Thymus (tissue), 11 donors: Measurements from ENCODE around the gene ZMIZ1. TPM values are rescaled to one million over a fixed set of nuclear protein-coding genes. Genes with fewer than 3 reads are reported as not detected.

ENCODE experiments used
- DNase-seq, 9 donors: peaks; one replicate each; pipeline ENCODE4 v3.0.0-alpha.2; 2013; ENCODE audit warnings: low spot score in 9 of 9, low read depth in 6 of 9, missing footprints in 1 of 9
- H3K27ac ChIP-seq, 2 donors: one replicate each; pipeline ENCODE4 v1.5.1; 2013; ENCODE audit warnings: control low read depth in 1 of 2, low read depth in 1 of 2, low read length in 1 of 2, mild to moderate bottlenecking in 1 of 2, moderate library complexity in 1 of 2
- H3K27me3 ChIP-seq, 2 donors: one replicate each; pipeline ENCODE4 v1.5.1; 2013; ENCODE audit warnings: low read length in 1 of 2; ENCODE audit not compliant: control insufficient read depth in 2 of 2, insufficient read depth in 1 of 2
- H3K36me3 ChIP-seq, 2 donors: one replicate each; pipeline ENCODE4 v1.5.1; 2013; ENCODE audit warnings: low read length in 1 of 2, mild to moderate bottlenecking in 1 of 2, moderate library complexity in 1 of 2; ENCODE audit not compliant: control insufficient read depth in 2 of 2, insufficient read depth in 2 of 2
- H3K4me1 ChIP-seq, 2 donors: one replicate each; pipeline ENCODE4 v1.5.1; 2013; ENCODE audit warnings: low read length in 2 of 2; ENCODE audit not compliant: control insufficient read depth in 2 of 2, insufficient read depth in 2 of 2
- H3K4me3 ChIP-seq, 2 donors: one replicate each; pipeline ENCODE4 v1.5.1; 2013; ENCODE audit warnings: low read length in 2 of 2, control low read depth in 1 of 2, mild to moderate bottlenecking in 1 of 2
- H3K9me3 ChIP-seq, 2 donors: one replicate each; pipeline ENCODE4 v1.5.1; 2013; ENCODE audit warnings: low read length in 1 of 2, mild to moderate bottlenecking in 1 of 2; ENCODE audit not compliant: control insufficient read depth in 2 of 2, insufficient read depth in 1 of 2
- WGBS: extraction: QIAGEN DNeasy Blood & Tissue Kit; methylation state at CpG from one replicate; pipeline ENCODE4 v1.1.7; 2013; 5-methylcytosine and 5-hydroxymethylcytosine counted together
- polyA plus RNA-seq: library from polyadenylated mRNA; stranded (reverse); fragments of 200-250 nt; gene quantifications from one replicate; pipeline ENCODE4 v1.2.3, GENCODE V29; 2013
- total RNA-seq: library from RNA; stranded (reverse); fragments of 120-200 nt; gene quantifications from one replicate; pipeline ENCODE4 v1.2.4, GENCODE V29; 2013
- donor health status: healthy.

Gene ZMIZ1
- total and polyA plus RNA-seq, 2 donors = 7.4 to 14.2 TPM

DNA sequence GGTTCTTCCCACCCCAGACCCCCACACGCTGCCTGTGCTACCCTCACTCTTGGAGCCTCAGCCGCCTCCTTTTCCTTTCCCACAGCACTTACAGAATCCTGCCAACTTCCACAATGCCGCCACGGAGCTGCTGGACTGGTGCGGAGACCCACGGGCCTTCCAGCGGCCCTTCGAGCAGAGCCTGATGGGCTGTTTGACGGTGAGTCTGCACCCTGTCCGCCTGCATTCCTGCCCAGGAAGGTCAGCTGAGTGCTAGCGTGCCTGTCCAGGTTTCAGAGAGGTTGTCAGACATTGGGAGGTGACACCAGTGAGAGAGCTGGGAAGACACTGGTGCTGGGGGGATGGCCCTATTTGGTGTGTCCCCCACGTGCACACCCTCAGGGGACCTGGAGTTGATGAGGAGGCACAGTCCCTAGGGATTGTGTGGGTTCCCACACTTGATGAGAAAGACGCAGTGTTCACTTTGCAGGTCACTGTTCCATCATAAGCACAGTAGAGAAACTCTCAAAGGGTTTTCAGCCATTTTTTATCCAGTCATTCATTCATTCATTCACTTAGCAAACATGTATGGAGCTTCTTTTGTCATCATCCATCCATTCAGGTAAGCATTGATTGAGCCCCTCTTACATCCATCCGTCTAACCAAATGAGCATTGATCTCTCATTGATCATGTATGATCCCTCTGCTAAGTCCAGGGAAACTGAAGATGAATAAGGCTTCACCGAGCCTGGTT, 139.7 kb downstream of the ZMIZ1 start:
- Histone ChIP-seq H3K27me3 (no peaks in the 10 kb centered on the region), H3K36me3 (peaks cover 61 to 66% of the 10 kb centered on the region in 2 donors), H3K4me1 (peaks cover 0 to 3% of the 10 kb centered on the region in 2 donors), H3K27ac (no peak overlapping the region), H3K9me3 (no peaks in the 10 kb centered on the region), H3K4me3 (no peak overlapping the region)
- DNase-seq = no peak
- 98% methylated on average over 15 of the region's 15 CpGs for WGBS

GRCh38 chr10:79209340-79209739, 140.6 kb downstream of the ZMIZ1 start:
- Histone ChIP-seq H3K27me3 (no peaks in the 10 kb centered on the region), H3K4me1 (no peaks in the 10 kb centered on the region), H3K9me3 (no peaks in the 10 kb centered on the region), H3K4me3 (no peak overlapping the region), H3K27ac (no peak overlapping the region), H3K36me3 (peaks cover 57 to 59% of the 10 kb centered on the region in 2 donors)
- DNase-seq = no peak
- 92% methylated on average over 10 of the region's 10 CpGs for WGBS

DNA sequence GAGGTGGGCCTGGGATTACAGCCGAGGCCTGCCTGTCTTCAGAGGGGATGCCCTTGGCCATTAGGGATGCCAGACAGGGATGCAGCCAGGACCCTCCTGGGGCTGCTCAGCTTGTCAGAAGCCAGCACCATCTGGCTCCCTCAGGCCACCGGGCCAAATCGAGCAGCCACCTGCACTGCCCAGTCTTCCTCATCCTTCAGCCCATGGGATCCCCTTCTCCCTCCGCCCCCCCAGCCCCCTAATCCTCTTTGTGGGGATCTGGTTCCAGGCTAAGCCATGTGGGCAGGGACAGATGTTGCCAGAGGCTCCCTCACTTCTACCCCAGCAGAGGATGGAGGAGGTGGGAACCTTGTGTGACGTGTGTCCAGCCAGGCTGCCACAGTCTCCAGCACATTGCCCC, 141.1 kb downstream of the ZMIZ1 start:
- DNase-seq = no peak

GRCh38 chr10:79210672-79211071, 141.9 kb downstream of the ZMIZ1 start:
- H3K27me3 ChIP-seq = no peaks in the 10 kb centered on the region
- H3K36me3 ChIP-seq = peaks cover 61 to 72% of the 10 kb centered on the region in 2 donors
- no peak overlapping the region for H3K27ac ChIP-seq
- 52% methylated on average over 1 of the region's 1 CpG for WGBS
- no peak overlapping the region for H3K4me3 ChIP-seq
- H3K4me1 ChIP-seq = no peaks in the 10 kb centered on the region
- no peaks in the 10 kb centered on the region for H3K9me3 ChIP-seq
- no peak for DNase-seq

More for the DNA sequence above, 141.1 kb downstream of the ZMIZ1 start:
- Histone ChIP-seq H3K4me1 (no peaks in the 10 kb centered on the region), H3K27ac (no peak overlapping the region), H3K4me3 (no peak overlapping the region), H3K36me3 (peaks cover 54 to 63% of the 10 kb centered on the region in 2 donors), H3K9me3 (no peaks in the 10 kb centered on the region), H3K27me3 (no peaks in the 10 kb centered on the region)
- WGBS = 98% methylated on average over 5 of the region's 5 CpGs

- Histone ChIP-seq H3K27me3 (no peaks in the 10 kb centered on the region), H3K27ac (no peak overlapping the region)
- DNase-seq = no peak
Observed at GRCh38 chr10:79211616-79212015, 142.8 kb downstream of the ZMIZ1 start.

DNA sequence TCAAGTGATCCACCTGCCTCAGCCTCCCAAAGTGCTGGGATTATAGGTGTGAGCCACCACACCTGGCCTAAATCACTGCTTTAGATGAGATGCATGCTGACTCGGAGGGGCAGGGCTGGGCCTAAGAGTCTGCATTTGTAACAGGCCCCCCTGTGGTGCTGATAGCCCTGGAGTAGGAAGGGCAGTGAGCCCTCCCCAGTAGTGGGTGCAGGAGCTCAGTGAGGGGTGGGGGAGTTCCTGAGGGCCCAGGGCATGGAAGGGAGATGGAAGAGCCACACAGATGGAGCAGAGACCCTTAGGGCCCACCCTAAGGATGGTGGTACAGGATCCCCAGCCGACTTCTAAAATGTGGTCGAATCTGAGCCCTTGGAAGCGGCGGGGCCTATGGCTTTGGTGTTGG, 146.8 kb downstream of the ZMIZ1 start:
- no peaks in the 10 kb centered on the region for H3K27me3 ChIP-seq

More at GRCh38 chr10:79211616-79212015, 142.8 kb downstream of the ZMIZ1 start:
- H3K4me3 ChIP-seq = no peak overlapping the region
- WGBS = 96% methylated on average over 13 of the region's 13 CpGs
- H3K36me3 ChIP-seq = peaks cover 70 to 75% of the 10 kb centered on the region in 2 donors
- H3K9me3 ChIP-seq = no peaks in the 10 kb centered on the region
- H3K4me1 ChIP-seq = no peaks in the 10 kb centered on the region

DNA sequence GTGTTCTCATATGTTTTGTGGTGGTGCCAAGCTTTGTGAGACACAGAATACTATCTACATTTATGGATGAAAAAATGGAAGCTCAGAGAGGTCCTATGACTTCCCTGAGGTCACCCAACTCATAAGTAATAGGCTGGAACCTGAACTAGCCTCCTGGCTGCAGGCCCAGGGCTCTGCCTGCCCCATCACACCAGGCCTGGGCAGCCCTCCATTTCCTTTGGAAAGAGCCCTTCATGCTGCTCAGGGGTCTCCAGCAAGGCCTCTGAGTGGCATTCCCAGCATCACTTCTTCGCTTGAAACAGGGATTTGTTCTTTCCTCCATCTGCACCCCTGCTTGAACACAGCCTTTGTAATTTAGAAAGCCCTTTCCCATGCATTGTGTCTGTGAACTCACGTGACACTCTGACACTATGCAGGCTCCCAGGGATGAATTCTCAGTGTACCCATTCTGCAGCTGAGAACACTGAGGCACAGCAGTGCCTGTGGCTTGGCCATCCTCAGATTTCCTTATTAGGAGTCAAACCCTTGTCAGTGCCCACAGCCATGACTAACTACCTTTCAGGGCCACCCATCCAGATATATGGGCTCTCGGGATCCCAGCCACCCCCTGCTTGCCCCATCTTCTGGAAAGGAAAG, 150.7 kb downstream of the ZMIZ1 start:
- Histone ChIP-seq H3K36me3 (peaks cover 63 to 67% of the 10 kb centered on the region in 2 donors), H3K4me3 (no peak overlapping the region), H3K4me1 (peaks cover 0 to 11% of the 10 kb centered on the region in 2 donors), H3K9me3 (no peaks in the 10 kb centered on the region), H3K27me3 (no peaks in the 10 kb centered on the region), H3K27ac (no peak overlapping the region)
- 96% methylated on average over 3 of the region's 3 CpGs for WGBS
- no peak for DNase-seq

More for the DNA sequence above, 146.8 kb downstream of the ZMIZ1 start:
- Histone ChIP-seq H3K9me3 (no peaks in the 10 kb centered on the region), H3K4me1 (peaks cover 0 to 4% of the 10 kb centered on the region in 2 donors), H3K4me3 (no peak overlapping the region), H3K36me3 (peaks cover 55 to 57% of the 10 kb centered on the region in 2 donors), H3K27ac (no peak overlapping the region)
- over 99% methylated on average over 5 of the region's 5 CpGs for WGBS
- no peak for DNase-seq

DNA sequence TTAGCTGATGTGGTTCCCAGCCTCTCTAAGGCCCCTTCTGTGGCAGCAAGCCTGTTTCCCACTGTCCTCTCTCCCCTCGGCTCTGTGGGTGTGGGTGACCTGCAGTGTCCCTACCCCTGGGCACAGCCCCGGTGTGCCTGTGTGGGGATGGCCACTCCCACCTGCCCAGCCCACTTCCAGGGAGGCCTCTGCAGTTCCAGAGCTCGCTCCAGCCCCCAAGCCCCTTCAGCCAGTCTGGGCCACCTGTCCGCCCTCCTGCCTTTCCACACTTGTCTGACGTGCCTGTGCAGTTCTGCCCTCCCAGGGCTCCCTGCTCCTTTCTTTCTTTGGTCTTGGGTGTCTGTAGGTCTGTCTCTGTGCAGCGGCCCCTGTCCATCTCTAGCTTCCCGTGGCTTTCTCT, 151.5 kb downstream of the ZMIZ1 start:
- WGBS = 90% methylated on average over 7 of the region's 7 CpGs
- no peak overlapping the region for H3K27ac ChIP-seq
- no peak for DNase-seq
- peaks cover 64% of the 10 kb centered on the region in 2 donors for H3K36me3 ChIP-seq
- H3K4me3 ChIP-seq = no peak overlapping the region
- H3K27me3 ChIP-seq = no peaks in the 10 kb centered on the region
- H3K4me1 ChIP-seq = peaks cover 0 to 11% of the 10 kb centered on the region in 2 donors
- H3K9me3 ChIP-seq = no peaks in the 10 kb centered on the region
